GM04503 (cell line): Measurements from ENCODE around the gene TRIM8.
"Not testable (repeated sequence)": the region's sequence is repeated elsewhere in the genome, so short reads cannot be mapped to it uniquely, and the experiment has no call there.

Experiments used
- DNase-seq: peaks from one replicate; pipeline ENCODE4 v3.0.0-alpha.2; 2012; ENCODE audit warnings: low read depth

Gene TRIM8

GRCh38 chr10:102650655-102651454, 6.6 kb downstream of the TRIM8 start:
- no peak for DNase-seq

DNA sequence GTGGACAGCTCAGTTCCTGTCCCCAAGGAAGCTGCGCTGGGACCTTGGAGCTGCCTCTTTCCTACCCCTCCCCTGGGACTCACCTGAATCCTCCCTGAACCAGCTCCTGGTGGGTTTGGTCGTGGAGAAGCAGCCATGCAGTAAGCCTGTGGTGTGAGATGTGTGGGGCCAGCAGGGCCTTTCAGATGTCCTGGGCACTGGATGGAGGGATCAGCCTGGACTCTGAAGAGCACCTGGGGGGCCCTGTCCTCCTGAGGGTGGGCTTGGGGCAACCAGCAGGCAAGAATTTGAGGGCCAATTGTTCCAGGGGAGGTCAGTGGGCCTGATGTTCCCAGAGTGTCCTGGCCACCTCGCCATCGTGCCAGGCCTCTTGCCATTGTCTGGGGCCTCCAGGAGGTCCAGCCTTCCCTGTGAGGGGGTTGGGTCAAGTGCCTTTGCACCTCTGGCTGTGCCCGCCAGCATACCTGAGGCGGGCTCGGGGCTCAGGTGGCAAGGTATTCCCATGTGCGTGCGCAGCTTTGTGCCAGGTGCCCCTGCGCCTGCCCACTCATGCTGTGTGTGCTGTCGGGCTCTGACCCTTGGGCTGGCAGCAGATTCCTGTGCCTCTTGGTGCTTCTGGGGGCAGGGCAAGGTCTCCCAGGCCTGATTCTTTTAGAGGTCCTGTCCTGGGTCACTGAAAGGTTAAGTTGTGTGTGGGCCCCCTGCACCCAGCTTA, 7.3 kb downstream of the TRIM8 start:
- no peak for DNase-seq

DNA sequence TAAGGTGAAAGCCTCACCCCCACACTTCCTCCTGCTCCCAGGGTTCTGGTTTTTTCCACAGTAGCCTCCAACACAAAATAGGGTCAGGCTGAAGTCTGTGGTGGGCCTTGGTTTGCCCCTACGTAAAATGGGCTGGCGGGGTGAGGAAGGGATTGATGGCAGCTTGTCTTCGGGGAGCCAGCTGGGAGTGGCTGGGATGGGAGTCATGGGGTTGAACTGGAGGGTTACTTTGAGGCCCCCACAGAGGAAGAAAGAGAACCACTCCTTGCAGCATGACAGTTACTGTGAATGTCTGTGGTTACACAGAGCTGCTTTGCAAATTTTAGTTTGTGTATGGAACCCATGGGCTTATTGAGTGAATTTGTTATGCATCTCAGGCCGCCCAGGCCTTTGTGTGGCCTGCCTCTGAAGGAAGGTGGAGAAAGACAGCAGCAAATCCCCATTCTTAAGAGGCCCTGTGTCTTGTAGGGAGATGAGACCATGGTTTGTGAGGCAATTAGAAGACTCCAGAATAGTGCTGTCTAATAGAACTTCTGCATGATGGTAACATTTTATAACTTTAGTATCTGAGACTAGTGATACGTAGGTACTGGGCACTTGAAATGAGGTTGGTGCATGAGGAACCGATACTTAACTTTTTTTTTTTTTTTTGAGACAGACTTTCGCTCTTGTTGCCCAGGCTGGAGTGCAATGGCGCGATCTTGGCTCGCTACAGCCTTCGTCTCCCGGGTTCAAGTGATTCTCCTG, 8.1 kb downstream of the TRIM8 start:
- no peak for DNase-seq

DNA sequence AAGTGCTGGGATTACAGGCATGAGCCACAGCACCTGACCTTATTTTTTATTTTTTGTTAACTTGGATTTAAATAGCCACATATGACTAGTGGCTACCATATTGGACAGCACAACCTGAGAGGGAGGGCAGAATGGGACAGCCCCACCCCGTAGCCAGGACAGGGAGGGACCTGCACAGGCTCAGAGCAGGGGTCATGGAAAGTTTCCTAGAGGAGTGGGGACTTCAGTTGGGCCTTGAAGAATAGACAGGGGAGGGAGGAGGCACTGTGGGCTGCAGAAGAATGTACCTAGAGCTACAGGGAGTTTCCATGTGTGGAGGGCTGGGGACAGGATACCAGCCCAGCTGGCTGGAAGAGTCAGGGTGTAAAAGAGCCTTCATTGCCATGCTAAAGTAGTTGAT, 8.8 kb downstream of the TRIM8 start:
- no peak for DNase-seq

DNA sequence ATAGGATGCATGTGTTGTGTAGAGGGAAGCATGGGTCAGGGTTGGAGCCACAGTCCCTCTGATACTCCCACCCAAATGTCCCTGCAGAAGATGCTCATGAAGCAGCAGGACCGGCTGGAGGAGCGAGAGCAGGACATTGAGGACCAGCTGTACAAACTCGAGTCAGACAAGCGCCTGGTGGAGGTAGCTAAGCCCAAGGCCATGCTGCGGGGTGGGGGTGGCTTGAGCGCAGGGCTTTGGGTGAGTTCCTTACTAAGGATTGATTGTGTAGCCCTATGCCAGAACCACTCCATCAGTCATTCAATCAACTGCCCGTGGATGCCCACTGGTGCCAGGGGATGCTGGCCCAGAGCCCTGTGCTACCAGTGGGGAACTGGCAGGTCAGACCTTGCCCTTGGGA, 10.3 kb downstream of the TRIM8 start:
- DNase-seq: no peak

GRCh38 chr10:102654969-102655368, 10.7 kb downstream of the TRIM8 start:
- no peak for DNase-seq

GRCh38 chr10:102656026-102656425, 11.7 kb downstream of the TRIM8 start:
- no peak for DNase-seq

- DNase-seq: no peak
Measured at GRCh38 chr10:102656791-102657371, 12.6 kb downstream of the TRIM8 start.

DNA sequence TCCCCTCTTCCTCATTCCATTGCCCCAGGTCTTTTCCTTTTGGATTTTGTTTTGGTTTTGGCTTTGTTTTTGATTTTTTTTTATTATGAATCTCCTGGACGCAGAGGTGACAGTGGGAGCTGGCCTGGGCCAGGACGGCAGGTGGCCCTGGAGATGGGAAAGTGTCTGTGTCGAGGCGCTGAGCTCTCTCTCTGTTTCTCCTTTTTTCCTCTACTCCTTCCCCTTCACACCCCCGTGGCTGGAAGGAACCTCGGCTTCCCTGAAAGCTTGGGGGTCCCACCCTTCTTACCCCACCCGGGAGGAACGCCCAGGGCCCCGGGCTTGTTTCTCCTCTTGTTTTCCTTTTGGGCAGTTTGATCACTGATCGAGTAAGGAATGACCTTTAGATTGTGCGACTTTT, 13.2 kb downstream of the TRIM8 start:
- no peak for DNase-seq

DNA sequence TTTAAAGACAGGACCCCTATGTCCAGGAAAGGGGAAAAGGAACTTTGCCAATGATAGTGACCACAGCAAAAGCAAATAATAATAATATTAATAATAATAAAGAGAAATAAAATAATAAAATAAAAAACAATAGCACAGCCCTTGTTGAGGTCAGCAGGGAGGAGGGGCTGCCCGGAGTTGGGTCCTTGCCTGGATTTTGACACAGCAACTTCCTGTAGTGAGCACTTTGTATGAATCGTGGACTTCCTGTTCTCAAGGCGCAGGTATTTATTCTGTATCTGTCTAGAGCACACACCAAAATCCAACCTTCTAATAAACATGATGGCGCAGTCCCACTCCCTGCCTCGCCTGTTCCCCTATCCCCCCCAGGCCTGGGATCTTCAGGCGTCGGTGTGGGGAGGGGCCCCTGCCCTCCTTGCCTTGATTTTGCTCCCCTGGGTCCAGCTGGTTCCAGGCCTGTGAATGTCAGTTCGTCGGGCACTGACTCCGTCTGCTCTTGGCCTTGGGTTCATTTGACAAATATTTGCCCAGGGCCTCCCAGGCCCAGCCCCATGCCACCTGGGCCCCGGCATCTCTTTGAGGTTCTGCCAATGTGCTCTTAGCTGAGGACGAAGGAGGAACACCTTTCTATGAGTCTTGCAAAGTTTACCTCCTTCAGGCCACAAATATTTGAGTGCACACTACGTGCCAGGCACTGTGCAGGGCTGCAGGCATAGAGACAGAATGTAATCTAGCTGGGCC, 13.9 kb downstream of the TRIM8 start:
- DNase-seq: no peak

GRCh38 chr10:102658802-102659201, 14.5 kb downstream of the TRIM8 start:
- DNase-seq: no peak

DNA sequence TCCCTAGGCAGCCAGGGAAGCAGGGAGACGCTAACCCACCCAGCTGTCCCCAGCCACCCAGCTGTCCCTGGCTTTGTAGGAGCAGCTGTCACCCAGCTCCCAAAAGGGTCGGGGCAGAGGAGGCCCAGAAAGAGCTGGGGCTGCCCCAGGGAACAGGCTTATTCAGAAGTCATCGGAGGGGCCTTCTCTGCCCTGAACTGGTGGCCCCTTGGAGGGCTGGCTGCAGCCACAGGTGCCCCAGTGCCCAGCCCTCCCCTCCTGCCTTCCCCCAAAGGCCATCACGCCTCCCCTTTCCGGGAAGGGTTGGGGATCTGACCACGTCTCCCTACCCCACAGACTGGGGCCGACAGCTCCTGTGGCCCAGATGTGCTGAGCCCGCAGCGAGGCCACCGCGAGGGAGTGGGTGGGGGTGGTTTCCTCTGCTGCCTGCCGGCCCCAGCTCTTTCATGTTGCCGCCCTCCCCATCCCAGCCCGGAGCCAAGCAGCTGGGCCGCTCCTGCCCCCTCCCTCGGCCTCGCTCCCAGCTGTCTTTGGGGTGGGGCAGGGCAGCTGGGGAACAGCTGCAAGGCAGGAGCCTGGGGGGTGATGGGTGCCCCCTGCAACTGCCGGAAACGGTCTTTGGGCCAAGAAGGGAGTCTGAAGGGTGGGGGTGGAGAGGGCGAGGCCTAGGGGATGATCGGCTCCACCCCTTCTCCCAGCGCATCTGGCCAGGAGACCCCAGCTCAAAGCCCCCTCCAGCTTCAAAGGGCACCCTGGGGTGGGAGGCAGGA, 16.8 kb downstream of the TRIM8 start:
- no peak for DNase-seq

GRCh38 chr10:102661658-102662028, 17.4 kb downstream of the TRIM8 start:
- DNase-seq: no peak

DNA sequence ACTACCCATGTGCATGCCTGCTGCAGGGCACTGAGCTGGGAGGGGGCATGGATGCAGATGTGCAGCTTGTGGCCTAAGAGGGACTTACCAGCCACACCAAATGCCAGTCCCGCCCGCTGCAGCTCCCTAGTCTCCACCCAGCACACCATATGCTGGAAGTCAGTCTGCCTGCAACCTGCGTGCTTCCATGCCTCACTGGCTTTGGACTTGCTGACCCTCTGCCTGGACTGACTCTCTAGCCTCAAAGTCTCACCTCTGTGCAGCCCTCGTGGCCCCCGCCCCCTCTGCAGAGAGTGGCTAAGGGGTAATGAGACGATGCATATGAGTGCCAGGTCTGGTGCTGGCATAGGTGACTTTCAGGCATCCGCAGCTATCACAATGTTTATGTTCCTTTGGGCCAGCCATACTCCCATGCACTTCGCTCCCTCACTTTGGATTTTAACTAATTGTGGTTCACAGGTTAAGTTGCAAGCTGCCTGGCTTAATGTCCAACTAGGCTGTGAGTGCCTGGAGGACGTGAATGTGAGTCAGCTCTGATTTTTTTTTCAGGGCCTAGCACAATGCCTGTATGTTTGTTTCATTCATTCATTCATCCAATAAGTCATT, 21.7 kb downstream of the TRIM8 start:
- no peak for DNase-seq

GRCh38 chr10:102667411-102667810, 23.1 kb downstream of the TRIM8 start:
- not testable (repeated sequence) for DNase-seq

- no peak for DNase-seq
Measured at GRCh38 chr10:102668326-102669107, 24.2 kb downstream of the TRIM8 start.

DNA sequence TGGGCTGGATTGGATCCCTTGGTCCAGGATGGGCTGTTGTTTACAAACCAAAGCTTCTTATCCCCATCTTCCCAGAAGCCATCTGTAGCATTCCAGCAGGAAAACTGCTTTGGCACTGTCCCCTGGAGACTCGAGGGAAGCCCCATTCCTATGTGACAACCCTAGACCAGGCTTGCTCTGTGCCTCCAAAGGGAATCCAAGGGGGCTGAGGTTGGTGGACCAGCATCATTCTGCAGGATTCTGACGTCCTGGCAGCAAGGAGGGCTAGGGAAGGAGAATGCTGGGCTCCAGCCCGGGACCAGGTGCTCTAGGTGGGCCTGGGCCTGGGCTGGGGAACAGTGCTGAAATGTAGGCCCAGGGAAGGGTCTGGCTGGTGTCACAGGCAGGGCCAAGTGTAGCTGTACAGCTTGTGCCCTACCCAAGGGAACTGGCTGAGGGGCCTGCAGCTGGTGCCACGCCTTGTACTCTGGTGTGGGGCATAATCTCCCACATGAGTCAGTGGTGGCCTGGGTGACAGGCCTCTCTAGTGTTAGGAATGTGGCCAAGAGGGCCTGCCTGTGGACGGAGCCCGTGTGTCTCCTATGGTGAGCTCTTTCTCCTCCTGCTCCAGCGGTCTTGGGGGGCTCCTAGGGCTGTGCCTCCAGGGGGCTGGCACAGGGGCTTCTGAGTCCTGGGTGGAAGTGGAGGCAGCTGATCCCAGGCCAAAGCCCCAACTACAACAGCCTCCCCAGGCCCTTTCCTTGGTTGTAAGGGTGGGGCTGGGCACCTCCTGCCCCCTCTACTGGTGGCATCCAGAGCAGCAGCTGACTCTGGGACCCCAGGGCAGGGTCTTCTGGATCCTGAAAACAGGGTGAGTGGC, 25.2 kb downstream of the TRIM8 start:
- DNase-seq: no peak

DNA sequence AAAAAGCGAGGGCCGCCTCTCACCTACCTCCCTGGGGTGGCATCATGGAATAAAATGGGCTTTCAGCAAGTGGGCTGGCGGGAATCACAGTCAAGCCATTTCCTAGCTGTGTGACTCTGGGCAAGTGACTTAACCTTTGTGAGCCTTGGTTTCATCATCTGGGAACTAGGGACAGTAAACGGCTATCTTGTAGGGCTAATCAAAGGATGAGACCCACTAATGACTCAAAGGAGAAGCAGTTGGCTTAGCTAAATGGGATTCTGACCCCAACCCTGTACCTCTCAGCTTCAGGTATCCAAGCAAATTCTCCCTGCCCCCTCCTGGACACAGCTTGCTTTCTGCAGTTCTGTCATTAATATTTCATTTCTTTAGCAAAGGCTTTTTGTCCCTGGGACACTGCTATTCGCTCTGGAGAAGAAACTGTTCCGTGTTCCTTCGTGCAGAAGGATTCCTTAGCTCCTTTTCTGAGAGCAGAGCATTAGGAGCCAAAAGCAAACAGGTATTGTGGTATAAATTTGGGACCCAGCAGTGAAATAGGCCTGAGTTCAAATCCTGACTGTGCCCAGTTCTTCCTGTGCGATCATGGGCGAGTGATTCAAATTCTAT, 25.9 kb downstream of the TRIM8 start:
- no peak for DNase-seq
